Adrenal gland (tissue), 12 donors: ENCODE data around the gene PML. TPM values are rescaled to one million over a fixed set of nuclear protein-coding genes. Genes with fewer than 3 reads are reported as not detected.
A peak's percentile ranks its signal among the peaks of the same experiment; 100 is the strongest.

Experiments
- DNase-seq, 7 donors: peaks; one replicate each; pipeline ENCODE4 v3.0.0-alpha.2; 2019 to 2020
- H3K27ac ChIP-seq, 5 donors: fragments of 200-600 bp; sonication (generic) in 4 of 5; 1 replicate in 3 of 5; 2 replicates in 2 of 5; pipeline versions ENCODE4 v1.5.1 to v1.8.0; 2016 to 2020; ENCODE audit warnings: mild to moderate bottlenecking in 1 of 5
- H3K27me3 ChIP-seq: fragments of 200-600 bp; 2 replicates; pipeline ENCODE4 v1.8.0; 2021
- H3K36me3 ChIP-seq, 2 donors: fragments of 200-600 bp; replicated peaks in 1 of 2; 1 replicate in 1 of 2; 2 replicates in 1 of 2; pipeline versions ENCODE4 v1.5.1 to v1.8.0; 2018 to 2022
- H3K4me1 ChIP-seq, 2 donors: fragments of 200-600 bp; replicated peaks in 1 of 2; 1 replicate in 1 of 2; 2 replicates in 1 of 2; pipeline versions ENCODE4 v1.5.1 to v1.8.0; 2018 to 2021
- H3K4me3 ChIP-seq, 4 donors: fragments of 200-600 bp; sonication (generic) in 3 of 4; one replicate each; pipeline ENCODE4 v1.5.1; 2016 to 2018
- H3K9me3 ChIP-seq, 3 donors: fragments of 200-600 bp; sonication (generic) in 1 of 3; replicated peaks in 1 of 3; 1 replicate in 2 of 3; 2 replicates in 1 of 3; pipeline versions ENCODE4 v1.5.1 to v1.8.0; 2016 to 2021
- CTCF ChIP-seq, 6 experiments: fragments of 450-650 bp in 4 of 6; fragments of 200-600 bp in 2 of 6; sonication (generic) in 1 of 6; IDR thresholded peaks; 1 replicate in 5 of 6; 2 replicates in 1 of 6; pipeline versions ENCODE4 v1.5.1 to v1.8.0; 2016 to 2021; ENCODE audit warnings: antibody characterized with exemption in 6 of 6, mild to moderate bottlenecking in 2 of 6, moderate library complexity in 1 of 6
- POLR2A ChIP-seq, 2 donors: fragments of 450-650 bp; IDR thresholded peaks; one replicate each; pipeline ENCODE4 v1.6.1; 2017; ENCODE audit warnings: antibody characterized with exemption in 2 of 2, mild to moderate bottlenecking in 2 of 2, moderate library complexity in 1 of 2
- WGBS, 4 donors: extraction: QIAGEN DNeasy Blood & Tissue Kit in 2 of 4; methylation state at CpG; one replicate each; pipeline versions ENCODE4 v1.1.5 to v1.1.7; 2013 to 2017; 5-methylcytosine and 5-hydroxymethylcytosine counted together
- intact Hi-C, 2 donors: fragments of 100-400 bp; cut with DNase I; formaldehyde crosslinking; loops; one replicate each; pipeline versions ENCODE4 v1.14.1 to v1.15.0; 2022 to 2023
- polyA plus RNA-seq, 3 donors: library from polyadenylated mRNA; stranded (reverse); fragments of 200-250 nt in 2 of 3; fragments of 350-450 nt in 1 of 3; fragmentation: Illumina TruSeq in 1 of 3; extraction: RNeasy Lipid Tissue Mini Kit (QIAGEN cat#74804) in 1 of 3; gene quantifications; one replicate each; pipeline ENCODE4 v1.2.3, GENCODE V29; 2013 to 2014
- total RNA-seq, 9 donors: library from RNA; depleted of rRNA in 4 of 9; stranded (reverse); fragments of >200 nt in 4 of 9; fragments of 120-200 nt in 1 of 9; fragmentation: NEBNext Ultra II Directional in 1 of 9; extraction: Animal tissue kit (Norgen Biotek cat#: 25700) in 1 of 9; gene quantifications; one replicate each; pipeline versions ENCODE4 v1.1.0 to v1.2.4, GENCODE V29; 2013 to 2023
- donor health status: healthy with polysubstance abuse.
- donor health status: Bipolar disorder and iron deficiency.
- donor health status: DM: yes; HTN: yes; CAD: no.
- donor health status: DM: no; HTN: no; CAD: no.
- donor health status: DM: no; HTN: no; CAD: no.
- donor health status: DM: yes; HTN: yes; CAD: no.

PML gene
- total and polyA plus RNA-seq, 12 donors, result 7.0 to 103 (median 58.7) TPM

- Histone ChIP-seq H3K4me3 (no peak overlapping the region), H3K36me3 (no peaks in the 10 kb centered on the region), H3K27ac (no peak overlapping the region), H3K4me1 (peaks cover 31 to 41% of the 10 kb centered on the region in 2 donors), H3K9me3 (no peaks in the 10 kb centered on the region), H3K27me3 (no peaks in the 10 kb centered on the region)
- WGBS, 4 donors, result 86 to 95% (median 93%) methylated on average over 1 of the region's 1 CpG
- TF ChIP-seq CTCF (IDR thresholded peaks at IDR 0.05) (no peak), POLR2A (IDR thresholded peaks at IDR 0.05) (no peak)
- peak in 2 of 7 donors; percentile 7 to 15 for DNase-seq
- intact Hi-C loops, result loop anchor here in 1 of 2 donors (5.0 kb wide), 1 partner anchor 78 kb away; no protein-coding TSS in a partner anchor
These were observed 14.9 kb upstream of the PML start for GRCh38 chr15:73979636-73980035.

DNA sequence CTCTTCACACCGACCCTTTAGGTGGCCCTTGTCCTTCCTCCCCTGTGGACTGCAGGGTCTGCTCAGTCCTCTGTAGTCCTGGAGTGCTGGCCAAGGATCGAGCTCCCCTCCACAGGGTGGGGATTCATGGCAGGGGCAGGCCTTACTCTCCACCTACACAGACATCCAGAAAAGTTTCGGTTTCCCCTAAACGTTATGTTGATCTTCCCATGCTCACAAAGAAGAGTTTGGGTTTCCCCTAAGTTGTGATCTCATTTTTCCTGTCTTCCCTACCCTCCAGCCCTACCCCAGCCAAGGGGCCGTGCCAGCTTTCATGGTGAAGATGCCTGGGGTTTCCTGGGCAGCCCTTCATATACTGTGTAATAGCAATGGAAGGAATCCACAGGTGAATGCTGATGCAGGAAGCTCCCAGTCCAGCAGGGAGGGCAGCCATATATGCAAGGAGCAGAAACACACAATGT, 12.7 kb upstream of the PML start:
- Histone ChIP-seq H3K36me3 (no peaks in the 10 kb centered on the region), H3K4me1 (peaks cover 40 to 54% of the 10 kb centered on the region in 2 donors), H3K4me3 (no peak overlapping the region), H3K9me3 (no peaks in the 10 kb centered on the region), H3K27me3 (no peaks in the 10 kb centered on the region), H3K27ac (peak overlapping the region; percentile 40 to 95 (median 89))
- TF ChIP-seq POLR2A (IDR thresholded peaks at IDR 0.05), result no peak
- no peak for TF ChIP-seq CTCF (IDR thresholded peaks at IDR 0.05)
- intact Hi-C loops, result loop anchor here in 1 of 2 donors (5.0 kb wide), 1 partner anchor 76 kb away; no protein-coding TSS in a partner anchor
- WGBS, 4 donors, result 54 to 63% (median 55%) methylated on average over 5 of the region's 5 CpGs
- no peak for DNase-seq

GRCh38 chr15:73982222-73982962, 12.1 kb upstream of the PML start:
- intact Hi-C loops, result loop anchor here in 1 of 2 donors (5.0 kb wide), 1 partner anchor 75 kb away; no protein-coding TSS in a partner anchor
- Histone ChIP-seq H3K36me3 (no peaks in the 10 kb centered on the region), H3K27me3 (no peaks in the 10 kb centered on the region), H3K9me3 (no peaks in the 10 kb centered on the region), H3K27ac (peak overlapping the region; percentile 40 to 95 (median 89)), H3K4me1 (peaks cover 40 to 56% of the 10 kb centered on the region in 2 donors), H3K4me3 (peak overlapping the region in 1 of 4 donors; percentile 8)
- DNase-seq, result peak; percentile 74 to 91 (median 90)
- TF ChIP-seq CTCF (IDR thresholded peaks at IDR 0.05) (no peak), POLR2A (IDR thresholded peaks at IDR 0.05) (peak in 1 of 2 donors; percentile 59)
- WGBS, 4 donors, result 11 to 20% (median 17%) methylated on average over 7 to 8 of the region's 8 CpGs

DNA sequence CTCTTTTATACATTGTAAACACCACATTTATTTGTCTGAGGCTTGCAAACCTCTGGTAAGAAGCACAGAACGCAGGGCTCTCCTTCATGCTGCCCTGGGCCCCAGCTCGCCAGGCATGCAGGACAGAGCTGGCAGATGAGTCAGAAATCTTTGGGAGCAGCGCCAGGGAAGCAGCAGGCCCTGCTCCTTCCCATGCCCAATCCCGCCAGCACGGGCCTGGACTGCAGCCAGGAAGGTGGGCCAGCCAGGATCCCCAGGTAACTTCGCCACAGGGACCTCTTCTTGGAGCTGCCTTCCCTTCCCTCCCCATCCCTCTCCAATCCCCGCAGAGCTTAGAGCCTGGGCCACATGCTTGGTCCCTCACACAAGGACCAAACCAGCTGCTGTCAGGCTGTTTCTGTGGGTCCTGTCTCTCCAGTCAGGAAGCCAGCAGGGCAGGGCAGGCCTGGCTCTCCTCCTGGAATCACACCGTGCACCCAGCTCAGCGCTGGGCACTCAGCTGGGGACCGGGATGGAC, 11.2 kb upstream of the PML start:
- intact Hi-C loops, result loop anchor here in 1 of 2 donors (5.0 kb wide), 1 partner anchor 74 kb away; no protein-coding TSS in a partner anchor
- peak overlapping the region in 1 of 4 donors; percentile 8 for H3K4me3 ChIP-seq

More for the DNA sequence above, 11.2 kb upstream of the PML start:
- TF ChIP-seq CTCF (IDR thresholded peaks at IDR 0.05), result no peak
- TF ChIP-seq POLR2A (IDR thresholded peaks at IDR 0.05), result no peak
- Histone ChIP-seq H3K36me3 (no peaks in the 10 kb centered on the region), H3K27ac (peak overlapping the region; percentile 40 to 95 (median 89)), H3K27me3 (no peaks in the 10 kb centered on the region), H3K9me3 (no peaks in the 10 kb centered on the region), H3K4me1 (peaks cover 40 to 65% of the 10 kb centered on the region in 2 donors)
- 10 to 28% (median 20%) methylated on average over 3 to 10 of the region's 10 CpGs for WGBS, 4 donors
- peak; percentile 83 to 92 (median 89) for DNase-seq
